HG02970 (cell line): ENCODE measurements around the gene TTC23L.
A peak's percentile ranks its signal among the peaks of the same experiment; 100 is the strongest.
"Not testable (repeated sequence)": the region's sequence is repeated elsewhere in the genome, so short reads cannot be mapped to it uniquely, and the experiment has no call there.

Source experiments
- ATAC-seq: cut with Tn5 transposase; IDR thresholded peaks from one replicate; pipeline ENCODE4 v1.9.1; 2021; ENCODE audit warnings: mild to moderate bottlenecking, moderate library complexity, moderate number of reproducible peaks; ENCODE audit not compliant: unreplicated experiment, low FRiP score

TTC23L gene, protein sequence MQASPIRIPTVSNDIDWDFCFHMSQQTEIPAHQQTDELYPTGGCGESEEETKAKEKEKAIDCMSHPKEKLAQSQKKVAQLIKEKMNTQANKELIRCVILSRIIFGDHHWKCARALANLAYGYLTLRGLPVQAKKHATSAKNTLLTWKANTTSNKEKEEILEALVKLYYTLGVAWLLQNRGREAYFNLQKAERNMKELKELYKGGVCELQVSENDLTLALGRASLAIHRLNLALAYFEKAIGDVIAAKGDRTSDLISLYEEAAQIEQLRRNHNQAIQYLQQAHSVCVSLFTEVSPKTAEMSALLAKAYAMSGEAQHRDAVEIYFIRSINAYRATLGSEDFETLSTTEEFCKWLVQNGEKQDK

GRCh38 chr5:34838785-34839714 is at the start of gene TTC23L:
TSS of gene TTC23L (plus strand) at chr5:34839164. CDS start at chr5:34840672, 1,508 bp downstream.
- peak; percentile 99 for ATAC-seq

DNA sequence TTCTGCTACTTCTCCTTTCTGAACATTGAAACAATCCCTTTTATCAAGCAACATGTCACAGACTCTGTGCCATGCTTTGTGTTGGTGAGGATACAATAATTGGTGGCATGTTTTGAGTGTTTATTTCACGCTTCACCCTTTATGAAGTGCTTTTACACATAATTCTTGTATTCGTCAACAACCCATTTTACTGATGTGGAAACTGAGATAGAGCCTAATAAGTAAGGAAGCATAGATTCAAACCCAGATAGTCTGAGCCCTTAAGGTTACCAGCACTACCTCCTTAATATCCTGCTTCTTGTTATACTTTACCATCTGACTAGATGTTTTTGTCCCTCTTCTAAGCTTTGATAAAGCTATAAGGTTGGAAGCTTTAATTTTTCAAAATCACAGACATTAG is 49.3 kb upstream of the TTC23L start:
- no peak for ATAC-seq

GRCh38 chr5:34790069-34790468 is 48.9 kb upstream of the TTC23L start:
- no peak for ATAC-seq

DNA sequence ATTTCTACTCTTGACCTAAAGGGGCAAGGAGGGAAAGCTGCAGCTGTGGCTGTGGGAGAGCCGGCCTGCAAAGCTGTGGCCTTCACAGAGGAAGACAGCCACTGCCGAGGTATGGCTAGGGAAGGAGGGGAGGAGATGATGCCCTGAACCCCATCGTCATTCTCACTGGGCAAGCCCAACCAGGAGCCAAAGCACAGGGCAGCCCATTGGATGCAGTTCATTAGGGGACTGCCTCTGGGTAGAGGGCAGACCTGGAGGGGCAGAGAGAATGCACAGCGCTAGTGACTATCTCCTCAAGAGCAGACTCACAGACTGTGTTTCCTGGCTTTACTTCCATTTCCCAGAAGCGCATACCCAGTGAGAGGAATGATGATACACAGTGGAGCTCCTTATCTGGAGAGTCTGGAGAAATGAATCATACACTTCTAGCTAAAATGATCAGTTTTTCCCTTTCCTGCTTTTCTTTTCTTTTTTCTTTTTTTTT is 47.2 kb upstream of the TTC23L start:
- no peak for ATAC-seq

DNA sequence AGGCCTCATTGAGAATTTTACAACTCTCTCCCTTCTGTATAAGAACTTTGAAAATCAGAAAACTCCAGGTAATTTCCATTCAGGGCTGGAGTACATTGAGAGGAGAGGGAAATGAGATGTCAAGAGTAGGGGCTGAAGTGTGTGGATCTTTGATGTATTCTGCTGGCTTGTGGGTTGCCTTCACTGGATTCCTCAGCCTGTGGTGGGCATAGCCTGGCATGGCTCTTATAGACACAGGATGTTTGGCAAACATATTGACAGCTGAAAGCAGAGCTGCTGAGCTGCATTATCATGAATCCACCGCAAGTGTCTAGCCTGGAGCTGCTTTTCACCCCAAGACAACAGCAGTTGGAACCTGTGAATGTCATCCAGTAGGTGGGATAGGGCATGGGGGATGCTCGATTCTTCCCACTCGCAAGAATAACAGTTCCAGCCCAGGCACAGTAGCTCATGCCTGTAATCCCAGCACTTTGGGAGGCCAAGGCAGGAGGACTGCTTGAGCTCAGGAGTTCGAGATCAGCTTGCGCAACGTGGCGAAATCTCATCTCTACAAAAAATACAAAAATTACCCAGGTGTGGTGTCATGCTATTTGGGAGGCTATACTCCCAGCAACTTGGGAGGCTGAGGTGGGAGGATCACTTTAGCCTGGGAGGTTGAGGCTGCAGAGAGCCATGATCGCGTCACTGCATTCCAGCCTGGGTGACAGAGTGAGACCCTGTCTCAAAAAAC is 36.0 kb upstream of the TTC23L start:
- no peak for ATAC-seq

GRCh38 chr5:34803974-34804732 is 34.8 kb upstream of the TTC23L start:
- no peak for ATAC-seq

DNA sequence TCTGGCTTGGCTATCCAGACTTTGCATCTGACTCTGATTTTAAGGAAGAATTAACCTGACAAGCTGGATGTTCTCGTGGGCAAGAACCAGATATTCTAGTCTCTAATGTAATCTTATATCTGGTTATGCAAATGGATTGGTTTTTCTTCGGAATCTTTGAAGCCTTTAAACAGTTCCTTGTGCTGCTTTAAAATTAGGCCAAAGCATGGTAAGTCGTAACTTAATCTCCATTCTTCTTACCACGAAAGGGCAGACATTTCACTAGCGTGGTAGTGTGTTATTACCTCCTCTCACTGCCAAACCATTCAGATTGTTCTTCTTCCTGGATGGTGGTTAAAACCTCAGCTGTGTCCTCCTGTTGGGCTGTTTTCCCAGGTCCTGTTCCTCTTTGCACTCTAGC is 34.1 kb upstream of the TTC23L start:
- ATAC-seq = no peak

GRCh38 chr5:34806532-34806931 is 32.4 kb upstream of the TTC23L start:
- ATAC-seq = no peak

- ATAC-seq = no peak
Measured at GRCh38 chr5:34811706-34812105, 27.3 kb upstream of the TTC23L start.

GRCh38 chr5:34813509-34813908 is 25.5 kb upstream of the TTC23L start:
- ATAC-seq = no peak

- ATAC-seq = no peak
Measured at GRCh38 chr5:34817558-34818351, 21.2 kb upstream of the TTC23L start.

DNA sequence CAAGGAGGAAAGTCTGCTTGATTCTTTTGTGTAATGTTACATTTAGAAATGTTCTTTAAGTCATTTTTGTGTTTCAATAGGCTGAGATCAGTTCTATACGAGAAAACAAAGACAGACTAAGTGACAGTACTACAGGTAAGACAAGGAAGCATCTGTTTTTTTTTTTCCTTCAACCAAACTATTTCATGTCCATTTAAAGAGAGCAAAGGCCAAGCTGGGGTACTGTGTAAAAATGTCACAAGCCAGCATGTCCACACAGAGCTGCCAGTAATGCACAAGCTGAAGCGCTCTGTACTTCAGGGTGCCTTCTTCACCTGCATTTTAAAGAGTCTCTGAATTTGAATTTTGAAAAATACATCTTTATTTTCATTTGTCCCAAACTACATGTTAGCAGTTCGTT is 20.2 kb upstream of the TTC23L start:
- no peak for ATAC-seq

GRCh38 chr5:34820593-34820992 is 18.4 kb upstream of the TTC23L start:
- ATAC-seq = no peak

- no peak for ATAC-seq
Measured at GRCh38 chr5:34822956-34823715, 15.8 kb upstream of the TTC23L start.

GRCh38 chr5:34826347-34826746 is 12.6 kb upstream of the TTC23L start:
- ATAC-seq = no peak

- no peak for ATAC-seq
Measured at GRCh38 chr5:34827588-34828506, 11.1 kb upstream of the TTC23L start.

DNA sequence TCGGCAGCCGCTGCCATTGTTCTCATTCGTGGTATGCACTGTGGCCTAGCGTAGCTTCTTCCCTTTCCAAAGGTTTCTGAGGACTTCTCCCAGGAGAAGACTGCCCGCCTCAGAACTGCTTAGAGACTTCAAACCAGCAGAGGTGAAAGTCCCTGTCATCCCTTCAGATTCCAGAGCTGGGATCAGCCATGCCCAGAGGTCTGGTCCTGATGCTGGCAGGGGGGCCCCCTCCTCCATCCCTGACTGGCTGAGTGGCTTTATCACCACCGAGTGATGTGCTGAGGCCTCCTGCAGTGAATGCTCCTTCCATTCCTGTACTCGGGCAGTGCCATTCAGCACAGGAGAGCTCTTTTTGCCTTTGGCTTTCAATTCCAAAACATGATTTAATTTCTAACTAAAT is 8.1 kb upstream of the TTC23L start:
- not testable (repeated sequence) for ATAC-seq
